Endodermal cell (in vitro differentiated cells): ENCODE measurements around the gene WSB1. TPM values are rescaled to one million over a fixed set of nuclear protein-coding genes. Genes with fewer than 3 reads are reported as not detected.

Experiments
- DNase-seq: peaks from one replicate; pipeline ENCODE4 v3.0.0-alpha.2; 2017
- H3K27ac ChIP-seq: 2 replicates; pipeline ENCODE4 v1.5.1; 2013; ENCODE audit warnings: mild to moderate bottlenecking, low read depth, low read length, moderate library complexity
- H3K27me3 ChIP-seq: 2 replicates; pipeline ENCODE4 v1.6.1; 2013; ENCODE audit warnings: mild to moderate bottlenecking, low read length, moderate library complexity; ENCODE audit not compliant: insufficient read depth, control insufficient read depth, poor library complexity, severe bottlenecking
- H3K36me3 ChIP-seq: 2 replicates; pipeline ENCODE4 v1.7.0; 2013; ENCODE audit warnings: mild to moderate bottlenecking, low read length, moderate library complexity; ENCODE audit not compliant: control insufficient read depth, insufficient read depth
- H3K4me1 ChIP-seq: one replicate; pipeline ENCODE4 v1.7.0; 2013; ENCODE audit warnings: low read length; ENCODE audit not compliant: control insufficient read depth, insufficient read depth
- H3K4me3 ChIP-seq: 2 replicates; pipeline ENCODE4 v1.5.1; 2013; ENCODE audit warnings: mild to moderate bottlenecking, low read length, moderate library complexity
- H3K9ac ChIP-seq: 2 replicates; pipeline ENCODE4 v1.6.1; 2013; ENCODE audit warnings: mild to moderate bottlenecking, low read length, moderate library complexity; ENCODE audit not compliant: poor library complexity, severe bottlenecking; ENCODE audit errors: extremely low read depth
- H3K9me3 ChIP-seq: 2 replicates; pipeline ENCODE4 v1.6.1; 2013; ENCODE audit warnings: mild to moderate bottlenecking, low read length, moderate library complexity; ENCODE audit not compliant: control insufficient read depth
- H3K27ac Mint-ChIP-seq: 2 replicates; pipeline ENCODE4 v1.8.0; 2020; ENCODE audit warnings: mixed read lengths
- H3K27me3 Mint-ChIP-seq: 2 replicates; pipeline ENCODE4 v1.8.0; 2021; ENCODE audit warnings: mild to moderate bottlenecking, mixed read lengths; ENCODE audit not compliant: insufficient read depth
- H3K36me3 Mint-ChIP-seq: 2 replicates; pipeline ENCODE4 v1.8.0; 2020; ENCODE audit warnings: low read depth, mixed read lengths
- H3K4me1 Mint-ChIP-seq: 2 replicates; pipeline ENCODE4 v1.8.0; 2020; ENCODE audit warnings: mixed read lengths
- H3K4me3 Mint-ChIP-seq: 2 replicates; pipeline ENCODE4 v1.8.0; 2020; ENCODE audit warnings: mild to moderate bottlenecking, moderate library complexity, mixed read lengths
- H3K9me3 Mint-ChIP-seq: 2 replicates; pipeline ENCODE4 v1.8.0; 2020; ENCODE audit warnings: mild to moderate bottlenecking, mixed read lengths
- WGBS, 2 experiments: methylation state at CpG; one replicate each; pipeline versions ENCODE4 v1.1.5 to v1.1.7; 2013; ENCODE audit warnings: missing lambda C conversion rate in 2 of 2, mixed read lengths in 1 of 2; ENCODE audit not compliant: insufficient coverage in 1 of 2, insufficient read length in 1 of 2; 5-methylcytosine and 5-hydroxymethylcytosine counted together
- total RNA-seq, 2 donors: library from RNA; stranded (reverse); fragmentation: NEBNext Ultra II Directional in 1 of 2; extraction: Animal tissue kit (Norgen Biotek cat#: 25700) in 1 of 2; gene quantifications; 2 replicates in 1 of 2; 3 replicates in 1 of 2; pipeline ENCODE4 v1.2.1, GENCODE V29; 2021
- TF ChIP-seq, protein P1 (sequence below): fragments of 200-600 bp; sonication (generic); conservative IDR thresholded peaks from 2 replicates; pipeline ENCODE4 v1.5.0; 2021; ENCODE audit warnings: antibody characterized with exemption, mild to moderate bottlenecking

WSB1 gene
- total RNA-seq, 2 donors from 2014 or later = 236 to 270 TPM

DNA sequence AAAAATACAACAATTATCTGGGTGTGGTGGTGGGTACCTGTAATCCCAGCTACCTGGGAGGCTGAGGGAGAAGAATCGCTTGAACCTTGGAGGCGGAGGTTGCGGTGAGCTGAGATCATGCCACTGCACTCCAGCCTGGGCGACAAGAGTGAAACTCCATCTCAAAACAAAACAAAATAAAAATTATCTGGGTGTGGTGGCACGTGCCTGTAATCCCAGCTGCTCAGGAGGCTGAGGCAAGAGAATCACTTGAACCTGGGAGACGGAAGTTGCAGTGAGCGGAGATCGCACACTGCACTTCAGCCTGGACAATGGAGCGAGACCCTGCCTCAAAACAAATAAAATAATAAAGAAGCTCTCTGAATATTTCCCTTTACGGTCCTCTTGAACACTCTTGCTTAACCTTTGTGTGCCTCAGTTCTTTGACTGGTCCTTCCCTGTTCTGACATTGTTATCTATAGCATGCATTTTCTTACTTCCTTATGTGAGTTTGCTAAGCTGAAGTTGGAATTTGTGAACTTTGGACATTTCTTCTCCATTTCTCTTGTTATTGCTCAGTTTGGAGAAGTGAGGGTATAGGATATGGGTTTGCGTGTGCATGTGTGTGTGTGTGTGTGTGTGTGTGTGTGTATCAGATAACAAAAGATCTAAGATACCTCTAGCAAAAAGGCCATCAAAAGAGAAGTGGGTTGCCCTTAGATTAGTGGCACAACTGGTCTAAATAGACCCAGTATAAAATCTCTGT is 29.7 kb upstream of the WSB1 start:
- WGBS, 2 experiments = 88 to 94% methylated on average over 6 to 11 of the region's 11 CpGs
- H3K27ac ChIP-seq = no peak overlapping the region
- Mint-ChIP-seq H3K4me3 (no peak overlapping the region), H3K4me1 (no peaks in the 10 kb centered on the region), H3K27ac (no peak overlapping the region), H3K36me3 (no peaks in the 10 kb centered on the region), H3K9me3 (no peaks in the 10 kb centered on the region), H3K27me3 (peaks cover 24% of the 10 kb centered on the region)
- no peaks in the 10 kb centered on the region for H3K36me3 ChIP-seq
- TF ChIP-seq, protein P1, sequence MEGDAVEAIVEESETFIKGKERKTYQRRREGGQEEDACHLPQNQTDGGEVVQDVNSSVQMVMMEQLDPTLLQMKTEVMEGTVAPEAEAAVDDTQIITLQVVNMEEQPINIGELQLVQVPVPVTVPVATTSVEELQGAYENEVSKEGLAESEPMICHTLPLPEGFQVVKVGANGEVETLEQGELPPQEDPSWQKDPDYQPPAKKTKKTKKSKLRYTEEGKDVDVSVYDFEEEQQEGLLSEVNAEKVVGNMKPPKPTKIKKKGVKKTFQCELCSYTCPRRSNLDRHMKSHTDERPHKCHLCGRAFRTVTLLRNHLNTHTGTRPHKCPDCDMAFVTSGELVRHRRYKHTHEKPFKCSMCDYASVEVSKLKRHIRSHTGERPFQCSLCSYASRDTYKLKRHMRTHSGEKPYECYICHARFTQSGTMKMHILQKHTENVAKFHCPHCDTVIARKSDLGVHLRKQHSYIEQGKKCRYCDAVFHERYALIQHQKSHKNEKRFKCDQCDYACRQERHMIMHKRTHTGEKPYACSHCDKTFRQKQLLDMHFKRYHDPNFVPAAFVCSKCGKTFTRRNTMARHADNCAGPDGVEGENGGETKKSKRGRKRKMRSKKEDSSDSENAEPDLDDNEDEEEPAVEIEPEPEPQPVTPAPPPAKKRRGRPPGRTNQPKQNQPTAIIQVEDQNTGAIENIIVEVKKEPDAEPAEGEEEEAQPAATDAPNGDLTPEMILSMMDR = no peak
- DNase-seq = no peak
- no peaks in the 10 kb centered on the region for H3K9me3 ChIP-seq
- H3K4me3 ChIP-seq = no peak overlapping the region
- no peaks in the 10 kb centered on the region for H3K4me1 ChIP-seq
- H3K27me3 ChIP-seq = no peaks in the 10 kb centered on the region
- no peak overlapping the region for H3K9ac ChIP-seq

DNA sequence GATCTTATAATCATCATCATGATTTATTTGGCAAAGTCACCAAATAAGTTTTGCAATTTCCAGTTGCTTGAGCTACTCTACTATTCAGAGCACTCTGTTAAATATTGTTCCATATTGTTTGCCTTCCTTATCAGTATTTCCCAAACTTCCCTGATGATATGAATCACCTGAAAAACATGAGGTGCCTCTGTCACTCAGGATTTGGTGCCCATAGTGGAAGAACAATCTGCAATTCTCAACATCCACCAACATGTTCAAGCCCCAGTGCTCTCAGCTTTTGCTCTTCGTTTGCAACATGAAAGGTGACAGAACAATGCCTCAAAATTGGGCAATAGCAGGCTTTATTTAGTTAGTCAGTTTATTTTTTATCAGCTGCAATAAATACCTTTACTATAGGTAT is 28.6 kb upstream of the WSB1 start:
- H3K9ac ChIP-seq = no peak overlapping the region
- no peak overlapping the region for H3K27ac Mint-ChIP-seq
- H3K4me1 ChIP-seq = no peaks in the 10 kb centered on the region
- H3K9me3 Mint-ChIP-seq = no peaks in the 10 kb centered on the region
- 80% methylated on average over 1 of the region's 1 CpG; no CpG with 5 or more reads in 1 of the 2 experiments for WGBS, 2 experiments
- H3K36me3 Mint-ChIP-seq = no peaks in the 10 kb centered on the region
- H3K27ac ChIP-seq = no peak overlapping the region
- H3K36me3 ChIP-seq = no peaks in the 10 kb centered on the region
- H3K4me3 ChIP-seq = no peak overlapping the region
- H3K27me3 ChIP-seq = no peaks in the 10 kb centered on the region
- H3K4me1 Mint-ChIP-seq = no peaks in the 10 kb centered on the region
- H3K27me3 Mint-ChIP-seq = peaks cover 24% of the 10 kb centered on the region
- no peak overlapping the region for H3K4me3 Mint-ChIP-seq
- DNase-seq = no peak
- H3K9me3 ChIP-seq = no peaks in the 10 kb centered on the region
- TF ChIP-seq, protein P1 = no peak

DNA sequence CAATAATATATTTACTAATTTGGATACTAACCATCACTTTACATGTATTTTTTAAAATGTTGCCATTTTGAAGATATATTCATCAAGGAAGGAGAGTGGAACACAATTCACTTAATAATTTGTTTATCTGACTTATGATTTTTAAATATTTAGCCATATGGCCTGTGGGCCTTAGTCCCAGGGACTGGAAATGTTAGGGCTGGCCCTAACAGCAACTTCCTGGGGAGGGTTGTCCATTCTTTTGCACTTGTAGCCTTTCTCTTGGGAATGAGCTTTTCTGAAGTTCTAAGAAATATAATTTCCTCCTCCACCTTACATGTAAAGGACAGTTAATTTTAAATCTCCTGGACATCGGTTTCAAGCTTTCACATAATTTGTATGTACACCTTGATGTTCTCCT is 27.7 kb upstream of the WSB1 start:
- Histone ChIP-seq H3K4me1 (no peaks in the 10 kb centered on the region), H3K27ac (no peak overlapping the region), H3K27me3 (no peaks in the 10 kb centered on the region), H3K9me3 (no peaks in the 10 kb centered on the region), H3K9ac (no peak overlapping the region), H3K36me3 (no peaks in the 10 kb centered on the region), H3K4me3 (no peak overlapping the region)
- H3K27ac Mint-ChIP-seq = no peak overlapping the region
- TF ChIP-seq, protein P1 = no peak
- no peaks in the 10 kb centered on the region for H3K9me3 Mint-ChIP-seq
- no peaks in the 10 kb centered on the region for H3K36me3 Mint-ChIP-seq
- H3K4me1 Mint-ChIP-seq = no peaks in the 10 kb centered on the region
- WGBS, 2 experiments = 89 to 100% methylated on average over 1 of the region's 1 CpG
- peaks cover 24% of the 10 kb centered on the region for H3K27me3 Mint-ChIP-seq
- no peak for DNase-seq
- no peak overlapping the region for H3K4me3 Mint-ChIP-seq
